DND-41 (cell line): ENCODE results near the gene ACSM4.

Experiments used
- EZH2 ChIP-seq: IDR thresholded peaks from 3 replicates; pipeline ENCODE4 v1.6.1; 2012; ENCODE audit warnings: borderline replicate concordance, low read depth, mild to moderate bottlenecking, moderate library complexity, low read length, inconsistent platforms; ENCODE audit not compliant: severe bottlenecking
- TF ChIP-seq, protein P1 (sequence below): IDR thresholded peaks from 2 replicates; pipeline ENCODE4 v1.5.1; 2012; ENCODE audit warnings: borderline replicate concordance, low read length, moderate library complexity, mild to moderate bottlenecking; ENCODE audit not compliant: poor library complexity, severe bottlenecking; ENCODE audit errors: extremely low read depth

DNA sequence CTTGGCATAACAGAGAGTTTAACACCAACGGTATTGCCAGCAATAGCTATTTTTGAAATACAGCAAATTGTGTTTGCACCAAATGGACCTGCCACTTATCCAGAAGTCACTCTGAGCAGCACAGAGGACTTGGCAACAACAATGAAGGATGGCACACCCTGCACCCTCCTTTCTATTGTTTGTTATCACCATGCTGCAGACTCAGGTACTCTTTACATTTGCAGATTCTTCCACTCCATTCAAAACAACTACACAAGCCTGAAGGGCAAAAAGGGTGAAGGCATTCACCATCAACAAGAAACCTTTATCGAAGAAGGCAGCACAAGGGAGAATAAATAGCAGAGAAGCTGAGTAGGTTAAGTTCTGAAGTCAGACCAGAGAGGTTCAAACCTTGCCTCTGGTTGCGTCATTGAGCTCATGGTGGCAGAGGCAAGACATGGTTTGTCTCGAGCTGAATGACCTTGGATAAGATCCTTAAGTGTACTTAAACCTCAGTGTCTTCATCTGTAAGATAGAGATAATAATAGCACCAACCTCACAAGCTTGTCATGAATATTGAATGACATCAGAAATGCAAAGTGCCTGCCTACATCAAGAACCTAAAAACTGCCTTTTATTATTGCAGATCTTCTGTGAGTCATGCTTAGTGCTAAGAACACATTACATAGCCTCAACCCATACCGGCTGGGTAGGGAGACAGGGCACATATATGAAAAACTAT, 1.4 kb upstream of the ACSM4 start:
- TF ChIP-seq, protein P1, sequence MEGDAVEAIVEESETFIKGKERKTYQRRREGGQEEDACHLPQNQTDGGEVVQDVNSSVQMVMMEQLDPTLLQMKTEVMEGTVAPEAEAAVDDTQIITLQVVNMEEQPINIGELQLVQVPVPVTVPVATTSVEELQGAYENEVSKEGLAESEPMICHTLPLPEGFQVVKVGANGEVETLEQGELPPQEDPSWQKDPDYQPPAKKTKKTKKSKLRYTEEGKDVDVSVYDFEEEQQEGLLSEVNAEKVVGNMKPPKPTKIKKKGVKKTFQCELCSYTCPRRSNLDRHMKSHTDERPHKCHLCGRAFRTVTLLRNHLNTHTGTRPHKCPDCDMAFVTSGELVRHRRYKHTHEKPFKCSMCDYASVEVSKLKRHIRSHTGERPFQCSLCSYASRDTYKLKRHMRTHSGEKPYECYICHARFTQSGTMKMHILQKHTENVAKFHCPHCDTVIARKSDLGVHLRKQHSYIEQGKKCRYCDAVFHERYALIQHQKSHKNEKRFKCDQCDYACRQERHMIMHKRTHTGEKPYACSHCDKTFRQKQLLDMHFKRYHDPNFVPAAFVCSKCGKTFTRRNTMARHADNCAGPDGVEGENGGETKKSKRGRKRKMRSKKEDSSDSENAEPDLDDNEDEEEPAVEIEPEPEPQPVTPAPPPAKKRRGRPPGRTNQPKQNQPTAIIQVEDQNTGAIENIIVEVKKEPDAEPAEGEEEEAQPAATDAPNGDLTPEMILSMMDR: no peak
- no peak for TF ChIP-seq EZH2
